LNCaP clone FGC (cell line): ENCODE measurements around the gene TMEM52.

ENCODE experiments used
- DNase-seq: peaks from one replicate; pipeline ENCODE4 v3.0.0-alpha.2; 2011; ENCODE audit warnings: low read depth
- H3K4me3 ChIP-seq: 2 replicates; pipeline ENCODE4 v1.5.1; 2011; ENCODE audit warnings: mild to moderate bottlenecking, low read depth, low read length, control low read depth
- CTCF ChIP-seq: IDR thresholded peaks from 2 replicates; pipeline ENCODE4 v1.5.1; 2012; ENCODE audit warnings: mild to moderate bottlenecking; ENCODE audit not compliant: control insufficient read depth, insufficient read depth; ENCODE audit errors: extremely low read depth

The TMEM52 gene

GRCh38 chr1:1956586-1957532 lies 37.8 kb upstream of the TMEM52 start:
- DNase-seq = no peak
- TF ChIP-seq CTCF = no peak
- H3K4me3 ChIP-seq = no peak overlapping the region

GRCh38 chr1:1956101-1956500 lies 37.0 kb upstream of the TMEM52 start:
- no peak for DNase-seq
- TF ChIP-seq CTCF = no peak
- H3K4me3 ChIP-seq = no peak overlapping the region

- no peak for DNase-seq
- no peak overlapping the region for H3K4me3 ChIP-seq
- TF ChIP-seq CTCF = no peak
Measured at GRCh38 chr1:1955621-1956094, 36.6 kb upstream of the TMEM52 start.

- TF ChIP-seq CTCF = peak; percentile 19
- no peak for DNase-seq
- H3K4me3 ChIP-seq = no peak overlapping the region
Measured at GRCh38 chr1:1954831-1955441, 35.9 kb upstream of the TMEM52 start.

GRCh38 chr1:1954015-1954414 lies 34.9 kb upstream of the TMEM52 start:
- H3K4me3 ChIP-seq = no peak overlapping the region
- no peak for DNase-seq
- no peak for TF ChIP-seq CTCF

- H3K4me3 ChIP-seq = no peak overlapping the region
- DNase-seq = no peak
- no peak for TF ChIP-seq CTCF
Measured at GRCh38 chr1:1950940-1951339, 31.9 kb upstream of the TMEM52 start.
